Measurements from ENCODE around the gene ISLR. TPM values are rescaled to one million over a fixed set of nuclear protein-coding genes. Genes with fewer than 3 reads are reported as not detected.

ISLR gene
- polyA plus RNA-seq, 2 of the 4 experiments (the other 2 are of a cell fraction) = 0.10 to 0.43 TPM

- ATAC-seq = no peak
- Histone ChIP-seq H3K4me3 (no peak overlapping the region), H3K9me3 (no peaks in the 10 kb centered on the region), H3K4me1 (peaks cover 3% of the 10 kb centered on the region; the same call in 2 of the 3 replicates), H3K27ac (no peak overlapping the region), H3K4me2 (no peak overlapping the region)
- FAIRE-seq = no peak
- no peak for DNase-seq (ENCODE audit: low read depth in 1 of 2, low spot score in 1 of 2)
- no peak for TF ChIP-seq NPAS2 (CRISPR knock-in tag; IDR thresholded peaks at IDR 0.05; ENCODE audit: borderline replicate concordance)
- no peak for TF ChIP-seq JUN (IDR thresholded peaks at IDR 0.05)
- no peak for TF ChIP-seq CBX2 (IDR thresholded peaks at IDR 0.05; ENCODE audit: borderline replicate concordance, low read depth)
- TF ChIP-seq MAFK (IDR thresholded peaks at IDR 0.05; ENCODE audit: partially characterized antibody) = no peak
- no peak for TF ChIP-seq CBX8 (IDR thresholded peaks at IDR 0.05)
- no peak for TF ChIP-seq PHF8 (IDR thresholded peaks at IDR 0.05; ENCODE audit: borderline replicate concordance, low read depth)
- ChIA-PET POLR2A (no interaction called here), CTCF (no interaction called here)
- 76% methylated on average over 4 of the region's 4 CpGs for WGBS (ENCODE audit: missing lambda C conversion rate)
Observed at GRCh38 chr15:74167891-74168331, 5.6 kb upstream of the ISLR start.

GRCh38 chr15:74168711-74169126, 4.8 kb upstream of the ISLR start:
- WGBS (ENCODE audit: missing lambda C conversion rate) = 42% methylated on average over 3 of the region's 3 CpGs

GRCh38 chr15:74170071-74170844, 3.3 kb upstream of the ISLR start:
- ATAC-seq = no peak
- FAIRE-seq = no peak
- Histone ChIP-seq H3K4me2 (no peak overlapping the region), H3K9me3 (no peaks in the 10 kb centered on the region), H3K27ac (no peak overlapping the region), H3K4me3 (no peak overlapping the region), H3K4me1 (peaks cover 16% of the 10 kb centered on the region)
- ChIA-PET POLR2A (interaction anchor here (1.3 kb wide), 1 partner anchor 33 kb away, joined by 3 read pairs; no protein-coding TSS in a partner anchor), CTCF (interaction anchor here (0.9 to 3.2 kb wide), 4 partner anchors 27 to 138 kb away, joined by 3 to 13 read pairs (median 4); no protein-coding TSS in a partner anchor)
- no peak for TF ChIP-seq BHLHE40 (IDR thresholded peaks at IDR 0.05; ENCODE audit: low read depth, low read length)
- TF ChIP-seq PHF8 (IDR thresholded peaks at IDR 0.05; ENCODE audit: borderline replicate concordance, low read depth) = no peak
- TF ChIP-seq POLR2A (IDR thresholded peaks at IDR 0.05; ENCODE audit: low read length) = no peak
- TF ChIP-seq SMC3 (IDR thresholded peaks at IDR 0.05) = no peak
- TF ChIP-seq KDM5A (IDR thresholded peaks at IDR 0.05) = no peak
- TF ChIP-seq POLR2AphosphoS2 (conservative IDR thresholded peaks at IDR 0.05; ENCODE audit: low read length) = no peak
- TF ChIP-seq USF2 (IDR thresholded peaks at IDR 0.05) = no peak
- TF ChIP-seq NR3C1 (IDR thresholded peaks at IDR 0.05) = no peak
- TF ChIP-seq HOXB13 (CRISPR knock-in tag; IDR thresholded peaks at IDR 0.05; ENCODE audit: low read depth) = no peak
- TF ChIP-seq CHD4 (IDR thresholded peaks at IDR 0.05; ENCODE audit: borderline replicate concordance) = no peak
- TF ChIP-seq ZNF302 (CRISPR knock-in tag; IDR thresholded peaks at IDR 0.05) = no peak
- no peak for TF ChIP-seq HEYL (CRISPR knock-in tag; IDR thresholded peaks at IDR 0.05)
- TF ChIP-seq GATA3 (IDR thresholded peaks at IDR 0.05; ENCODE audit: borderline replicate concordance) = no peak
- no peak for TF ChIP-seq TFCP2L1 (CRISPR knock-in tag; IDR thresholded peaks at IDR 0.05)
- TF ChIP-seq RCOR1 (IDR thresholded peaks at IDR 0.05; ENCODE audit: low read depth, low read length) = no peak
- no peak for DNase-seq (ENCODE audit: low read depth in 1 of 2, low spot score in 1 of 2)
- 87% methylated on average over 15 of the region's 15 CpGs for WGBS (ENCODE audit: missing lambda C conversion rate)

More at GRCh38 chr15:74168711-74169126, 4.8 kb upstream of the ISLR start:
- peaks cover 11% of the 10 kb centered on the region for H3K4me1 ChIP-seq
- H3K4me2 ChIP-seq = no peak overlapping the region
- no peak overlapping the region for H3K27ac ChIP-seq
- no peaks in the 10 kb centered on the region for H3K9me3 ChIP-seq
- ChIA-PET CTCF (interaction anchor here (0.7 to 2.2 kb wide), 3 partner anchors 11 to 133 kb away, joined by 3 to 5 read pairs (median 3); no protein-coding TSS in a partner anchor), POLR2A (no interaction called here)
- ATAC-seq (no peak), DNase-seq (ENCODE audit: low read depth in 1 of 2, low spot score in 1 of 2) (no peak), FAIRE-seq (no peak)
- TF ChIP-seq ZFP36 (IDR thresholded peaks at IDR 0.05; ENCODE audit: borderline replicate concordance, partially characterized antibody) (no peak), JUN (IDR thresholded peaks at IDR 0.05) (no peak), POLR2AphosphoS2 (conservative IDR thresholded peaks at IDR 0.05; ENCODE audit: low read length) (no peak), USF2 (IDR thresholded peaks at IDR 0.05) (no peak), CBX2 (IDR thresholded peaks at IDR 0.05; ENCODE audit: borderline replicate concordance, low read depth) (no peak), RCOR1 (IDR thresholded peaks at IDR 0.05; ENCODE audit: low read depth, low read length) (no peak), BHLHE40 (IDR thresholded peaks at IDR 0.05; ENCODE audit: low read depth, low read length) (no peak), MAFK (IDR thresholded peaks at IDR 0.05; ENCODE audit: partially characterized antibody) (no peak), RFX5 (IDR thresholded peaks at IDR 0.05) (no peak), NR3C1 (IDR thresholded peaks at IDR 0.05) (no peak), SMC3 (IDR thresholded peaks at IDR 0.05) (no peak)
- no peak overlapping the region for H3K4me3 ChIP-seq

All from A549 (cell line).